Measurements from ENCODE around the gene LRRC75A.
"Not testable (repeated sequence)": the region's sequence is repeated elsewhere in the genome, so short reads cannot be mapped to it uniquely, and the experiment has no call there.

The LRRC75A gene

GRCh38 chr17:16450028-16450427 is 42.0 kb downstream of the LRRC75A start:
- no peak for DNase-seq (ENCODE audit: low read depth, low spot score)

GRCh38 chr17:16449121-16449570 is 42.8 kb downstream of the LRRC75A start:
- no peak for DNase-seq (ENCODE audit: low read depth, low spot score)

DNA sequence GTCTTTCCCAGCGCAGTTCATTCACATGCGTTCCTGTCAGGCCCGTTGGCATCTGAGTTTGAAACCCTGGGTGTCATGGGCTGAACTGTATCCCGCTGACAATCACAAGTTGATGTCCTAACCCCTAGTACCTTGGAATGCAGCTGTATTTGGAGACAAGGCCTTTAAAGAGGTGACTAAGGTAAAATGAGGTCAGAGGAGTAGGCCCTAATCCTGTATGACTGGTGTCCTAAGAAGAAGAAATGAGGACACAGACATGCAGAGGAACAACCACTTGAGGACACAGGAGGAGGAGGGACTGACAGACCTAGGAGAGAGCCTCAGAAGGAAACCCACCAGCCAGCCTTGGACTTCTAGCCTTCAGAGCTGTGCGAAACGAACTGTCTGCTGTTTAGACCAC is 43.5 kb downstream of the LRRC75A start:
- DNase-seq (ENCODE audit: low read depth, low spot score), result no peak

DNA sequence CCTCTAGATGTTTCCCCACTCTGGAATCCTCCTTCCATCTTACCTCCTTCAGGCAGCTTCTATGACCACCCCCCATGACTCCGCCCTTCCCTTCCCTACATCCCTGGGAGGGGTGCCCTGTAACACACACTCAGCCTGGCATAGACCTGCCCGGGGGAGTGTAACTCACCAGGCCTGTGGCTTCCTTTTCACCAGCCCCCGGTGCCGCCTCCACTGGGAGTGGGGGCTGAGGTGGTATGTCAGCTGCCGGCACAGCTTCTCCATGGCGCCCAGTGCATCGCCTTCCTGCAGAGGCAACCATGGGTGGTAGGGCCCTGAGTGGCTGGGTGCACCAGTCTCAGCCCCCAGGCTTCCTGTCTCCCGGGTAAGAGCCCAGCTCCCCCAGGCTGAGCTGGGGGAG is 44.3 kb downstream of the LRRC75A start:
- no peak for DNase-seq (ENCODE audit: low read depth, low spot score)

- DNase-seq (ENCODE audit: low read depth, low spot score), result no peak
Measured at GRCh38 chr17:16446338-16446983, 45.5 kb downstream of the LRRC75A start.

GRCh38 chr17:16444258-16444886 is 47.6 kb downstream of the LRRC75A start:
- DNase-seq (ENCODE audit: low read depth, low spot score), result no peak

DNA sequence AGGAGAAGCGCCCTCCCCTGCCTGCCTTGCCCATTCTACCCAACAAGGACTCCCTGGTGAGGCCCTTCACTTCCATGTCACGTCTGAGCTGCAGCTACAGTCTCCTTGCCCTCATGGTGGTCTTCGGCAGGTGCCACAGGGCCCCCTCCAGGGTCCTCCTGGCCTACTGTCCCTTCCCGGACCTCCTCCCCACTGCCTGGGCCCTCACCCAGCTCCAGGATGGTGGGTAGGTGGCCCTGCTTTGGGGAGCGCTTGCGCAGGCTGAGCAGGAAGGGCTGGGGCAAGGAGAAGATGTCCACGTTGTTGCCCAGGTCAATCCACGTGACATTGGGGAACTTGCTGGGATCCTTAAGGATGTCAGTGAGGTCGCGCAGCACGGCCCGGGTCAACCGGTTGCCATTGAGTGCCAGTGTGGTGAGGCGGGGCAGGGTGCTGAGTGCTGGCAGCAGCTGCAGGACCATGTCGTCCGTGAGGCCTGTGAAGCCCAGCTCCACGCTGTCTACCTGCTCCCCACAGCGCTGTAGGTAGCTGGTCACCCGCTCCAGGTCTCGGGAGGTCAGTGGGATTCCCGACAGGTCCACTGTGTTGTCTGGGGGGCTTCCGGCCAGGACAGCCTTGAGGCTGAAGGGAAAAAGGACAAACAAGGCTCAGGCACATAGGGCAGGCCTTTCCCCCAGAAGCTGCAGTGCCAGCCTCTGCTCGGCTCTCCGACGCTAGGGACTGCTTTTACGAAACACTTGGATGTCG is 48.3 kb downstream of the LRRC75A start:
- DNase-seq (ENCODE audit: low read depth, low spot score), result no peak

DNA sequence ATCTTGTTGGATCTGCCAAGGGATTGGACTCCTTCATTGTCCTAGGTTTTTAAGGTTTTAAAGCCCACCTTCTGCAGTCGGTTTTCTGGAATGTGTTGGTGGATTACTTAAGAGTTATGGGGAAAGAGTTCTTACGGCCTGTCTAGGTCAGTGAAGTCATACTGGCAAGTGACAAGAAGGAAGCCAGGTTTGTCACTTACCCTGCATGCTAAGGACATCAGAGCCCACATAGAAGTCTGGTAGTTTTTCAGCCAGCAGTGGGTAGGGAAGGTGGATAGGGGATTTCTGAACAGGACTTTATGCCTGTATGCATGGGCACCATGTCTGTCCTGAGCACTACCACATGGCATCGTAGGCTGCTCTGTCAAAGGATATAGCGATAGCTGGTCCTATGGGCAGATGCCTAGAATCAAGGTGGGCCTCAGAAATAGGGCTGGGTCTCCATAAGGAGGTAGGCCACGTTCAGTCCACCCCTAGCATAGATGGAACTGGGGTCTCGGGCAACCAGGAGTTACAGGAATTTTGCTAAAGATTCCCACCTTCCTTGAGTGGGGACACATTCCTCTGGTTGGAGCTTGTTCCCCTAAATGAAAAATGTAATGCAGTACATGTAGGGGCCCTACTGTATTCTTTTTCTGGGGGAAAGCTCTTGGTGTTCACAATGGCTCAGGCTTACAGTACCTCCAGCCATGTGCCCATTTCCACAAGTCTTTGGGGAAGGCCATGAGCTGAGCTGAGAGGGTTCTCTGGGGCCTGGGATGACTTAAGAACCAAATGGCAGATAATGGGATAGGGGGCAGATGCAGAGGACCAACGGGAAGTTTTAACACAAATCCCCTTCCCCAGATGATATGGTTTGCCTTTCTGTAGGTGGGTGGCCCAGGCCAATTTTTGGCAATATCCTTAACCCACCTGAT is 49.1 kb downstream of the LRRC75A start:
- no peak for DNase-seq (ENCODE audit: low read depth, low spot score)

GRCh38 chr17:16442141-16442540 is 49.9 kb downstream of the LRRC75A start:
- DNase-seq (ENCODE audit: low read depth, low spot score), result no peak

GRCh38 chr17:16440901-16441629 is 50.9 kb downstream of the LRRC75A start:
- DNase-seq (ENCODE audit: low read depth, low spot score), result no peak

GRCh38 chr17:16440354-16440753 is 51.6 kb downstream of the LRRC75A start:
- DNase-seq (ENCODE audit: low read depth, low spot score), result not testable (repeated sequence)

DNA sequence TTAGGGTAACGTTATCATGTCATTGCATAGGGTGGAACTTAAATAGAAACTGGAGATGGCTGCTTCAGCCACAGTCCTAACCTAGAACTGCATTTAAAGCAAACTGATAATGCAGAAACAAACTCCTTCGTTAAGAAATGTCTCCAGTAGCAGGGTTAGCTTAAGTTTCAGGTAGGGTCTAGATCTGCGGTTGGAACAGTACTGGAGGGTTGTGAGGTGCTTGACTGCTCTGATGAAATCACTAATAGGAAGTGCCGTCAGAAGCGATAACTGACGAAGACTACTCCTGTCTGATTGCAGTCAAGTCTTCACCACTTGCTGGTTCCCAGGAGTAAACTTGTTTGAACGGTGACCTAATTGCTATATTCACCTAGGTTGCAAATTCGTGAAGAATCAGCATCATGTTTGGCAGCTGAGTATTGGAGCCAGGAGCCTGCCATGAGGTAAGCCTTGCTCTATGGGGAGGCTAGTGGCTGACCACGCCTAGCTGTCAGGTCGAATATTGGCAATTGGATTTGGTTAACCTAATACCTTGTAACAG is 52.1 kb downstream of the LRRC75A start:
- no peak for DNase-seq (ENCODE audit: low read depth, low spot score)

DNA sequence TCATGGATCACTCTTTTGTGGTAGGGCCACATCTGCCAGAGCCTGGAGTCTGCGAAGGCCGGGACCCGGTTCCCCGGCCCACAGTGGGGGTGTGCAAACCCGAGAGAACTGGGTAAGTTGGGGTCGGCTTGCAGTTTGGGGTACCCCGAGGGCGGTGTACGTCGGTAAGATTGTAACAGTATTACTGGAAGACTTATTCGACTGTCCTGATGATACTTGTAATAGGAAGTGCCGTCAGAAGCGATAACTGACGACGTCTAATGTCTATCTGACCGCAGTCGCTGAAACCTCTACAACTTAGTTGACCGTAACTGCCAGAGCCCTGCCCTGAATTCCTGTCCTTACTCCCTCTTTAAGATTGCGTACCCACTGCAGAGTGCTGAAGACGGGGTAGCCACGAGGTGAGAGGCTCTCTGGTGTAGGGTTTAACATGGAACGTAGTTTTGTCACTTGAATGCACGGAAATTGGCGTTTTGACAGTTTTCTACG is 52.6 kb downstream of the LRRC75A start:
- no peak for DNase-seq (ENCODE audit: low read depth, low spot score)

DNA sequence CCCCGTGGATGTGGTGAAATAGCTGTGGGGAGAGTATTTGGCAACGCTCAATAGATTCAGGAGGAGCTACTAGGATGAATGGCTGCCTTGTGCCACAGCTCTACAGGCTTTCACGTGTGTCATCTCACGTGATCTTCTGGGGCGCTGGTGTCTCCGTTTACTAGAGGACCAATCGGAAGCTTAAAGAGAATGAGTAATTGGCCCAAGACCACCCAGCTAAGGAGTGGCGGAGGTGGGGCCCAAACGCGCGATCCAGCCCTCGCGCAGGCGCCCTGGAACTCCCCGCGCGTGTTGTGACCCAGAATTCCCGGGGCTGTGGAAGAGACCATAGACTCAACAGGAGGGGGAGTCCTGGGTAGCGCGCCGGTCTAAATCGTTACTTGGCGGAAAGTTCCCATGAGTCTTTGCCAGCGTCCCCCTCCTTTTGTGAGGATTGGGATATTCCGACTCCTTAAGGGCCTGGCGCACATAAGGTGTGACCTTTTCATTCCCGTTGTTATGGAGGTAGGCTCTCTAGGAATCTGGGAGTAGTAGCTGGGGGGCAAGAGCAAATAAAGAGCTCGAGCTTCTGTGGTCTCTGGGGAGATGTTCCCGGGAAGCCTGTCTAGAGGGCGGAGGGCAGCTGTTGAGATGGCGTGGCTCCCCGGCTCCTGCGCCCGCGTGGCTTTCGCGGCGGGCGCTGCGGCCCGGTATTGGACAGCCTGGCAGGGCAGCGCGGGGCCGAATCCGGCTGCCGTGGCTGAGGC is 53.3 kb downstream of the LRRC75A start:
- peak; percentile 99 for DNase-seq (ENCODE audit: low read depth, low spot score)

DNA sequence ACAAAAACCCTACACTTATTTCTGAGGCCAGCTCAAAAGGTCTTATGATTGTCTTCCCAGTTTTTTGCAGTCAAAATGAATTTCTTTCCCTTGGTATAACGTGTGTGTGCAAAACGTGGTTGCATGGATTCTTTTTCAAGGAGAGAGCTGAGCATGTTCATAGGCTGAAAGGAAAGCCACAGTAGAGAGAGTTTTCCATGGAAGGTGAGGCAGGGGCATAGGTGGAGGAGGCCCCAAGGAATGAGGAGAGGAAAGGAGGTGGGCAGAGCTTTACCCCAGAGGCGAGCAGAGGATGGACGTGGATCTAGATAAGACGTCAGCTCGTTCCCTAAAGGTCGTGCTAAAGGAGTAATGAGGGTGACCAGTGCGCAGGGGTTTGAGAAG is 53.8 kb downstream of the LRRC75A start:
- DNase-seq (ENCODE audit: low read depth, low spot score), result no peak

DNA sequence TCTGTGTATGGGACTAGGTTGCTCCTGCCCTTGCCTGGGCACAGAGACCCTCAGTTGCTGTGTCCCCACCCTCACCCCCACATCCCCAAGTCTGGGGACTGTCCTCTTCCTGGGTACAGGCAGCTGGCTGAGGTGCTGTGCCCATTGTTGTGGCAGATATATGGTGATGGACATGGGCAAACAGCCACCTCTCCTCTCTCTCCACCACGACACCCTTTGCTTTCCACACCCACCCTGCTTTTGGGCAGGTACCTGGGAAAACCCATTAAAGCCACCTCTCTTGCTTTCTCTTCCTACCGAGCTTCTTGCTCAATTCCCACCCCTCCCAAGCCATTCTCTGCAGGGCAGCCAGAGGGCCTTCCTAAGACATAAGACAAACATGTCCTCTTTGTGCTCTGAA is 54.9 kb downstream of the LRRC75A start:
- no peak for DNase-seq (ENCODE audit: low read depth, low spot score)

GRCh38 chr17:16435925-16436886 is 55.8 kb downstream of the LRRC75A start:
- no peak for DNase-seq (ENCODE audit: low read depth, low spot score)

- DNase-seq (ENCODE audit: low read depth, low spot score), result no peak
Measured at GRCh38 chr17:16434662-16435061, 57.3 kb downstream of the LRRC75A start.

- no peak for DNase-seq (ENCODE audit: low read depth, low spot score)
Measured at GRCh38 chr17:16433514-16433913, 58.5 kb downstream of the LRRC75A start.
